ENCODE results near the gene SLC12A3.

The SLC12A3 gene

GRCh38 chr16:56824804-56825203 lies 40.2 kb upstream of the SLC12A3 start:
- DNase-seq (ENCODE audit: insufficient read length, low spot score) (no peak), FAIRE-seq (no peak)
- no peak for TF ChIP-seq CTCF (IDR thresholded peaks at IDR 0.05; ENCODE audit: insufficient read depth, missing control alignments)

DNA sequence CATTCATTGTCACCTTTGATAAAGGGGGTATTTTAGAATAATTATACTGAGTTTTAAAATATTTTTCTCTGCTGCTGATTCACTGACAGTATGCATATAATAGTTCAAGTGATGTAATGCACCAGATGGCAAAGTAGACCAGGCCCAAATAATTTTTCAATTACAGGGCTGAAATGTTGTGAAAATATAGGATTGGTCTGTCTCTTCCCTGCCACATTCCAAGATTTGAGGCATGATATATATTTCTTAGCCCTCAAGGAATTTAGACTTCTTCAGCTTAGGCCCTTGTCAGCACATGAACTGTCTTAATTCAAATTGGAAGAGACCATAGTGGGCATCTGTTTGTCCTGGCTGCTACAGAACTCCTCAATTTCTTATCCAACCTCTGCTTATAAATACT lies 39.2 kb upstream of the SLC12A3 start:
- FAIRE-seq (no peak), DNase-seq (ENCODE audit: insufficient read length, low spot score) (no peak)
- no peak for TF ChIP-seq CTCF (IDR thresholded peaks at IDR 0.05; ENCODE audit: insufficient read depth, missing control alignments)

DNA sequence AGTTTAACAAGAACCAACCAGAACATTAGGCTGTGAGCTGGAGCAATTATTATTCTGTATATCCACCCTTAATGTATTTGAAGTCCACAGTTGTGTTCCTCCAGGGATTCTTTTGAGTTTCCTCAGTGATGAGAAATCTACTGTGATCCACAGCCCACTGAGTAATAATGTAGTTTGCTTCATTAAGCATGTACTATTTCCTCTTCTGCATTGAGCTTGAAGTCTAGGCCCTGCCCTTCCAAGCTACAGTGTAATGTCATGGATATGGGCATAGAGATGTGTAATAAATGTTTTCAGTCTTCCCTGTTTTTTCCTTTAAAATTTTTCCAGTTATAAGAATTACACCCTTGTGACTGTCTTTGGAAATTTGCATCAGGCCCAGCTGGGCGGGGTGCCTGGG lies 36.4 kb upstream of the SLC12A3 start:
- no peak for TF ChIP-seq CTCF (IDR thresholded peaks at IDR 0.05; ENCODE audit: insufficient read depth, missing control alignments)
- no peak for DNase-seq (ENCODE audit: insufficient read length, low spot score)
- no peak for FAIRE-seq

GRCh38 chr16:56830669-56831068 lies 34.3 kb upstream of the SLC12A3 start:
- no peak for FAIRE-seq
- no peak for TF ChIP-seq CTCF (IDR thresholded peaks at IDR 0.05; ENCODE audit: insufficient read depth, missing control alignments)

DNA sequence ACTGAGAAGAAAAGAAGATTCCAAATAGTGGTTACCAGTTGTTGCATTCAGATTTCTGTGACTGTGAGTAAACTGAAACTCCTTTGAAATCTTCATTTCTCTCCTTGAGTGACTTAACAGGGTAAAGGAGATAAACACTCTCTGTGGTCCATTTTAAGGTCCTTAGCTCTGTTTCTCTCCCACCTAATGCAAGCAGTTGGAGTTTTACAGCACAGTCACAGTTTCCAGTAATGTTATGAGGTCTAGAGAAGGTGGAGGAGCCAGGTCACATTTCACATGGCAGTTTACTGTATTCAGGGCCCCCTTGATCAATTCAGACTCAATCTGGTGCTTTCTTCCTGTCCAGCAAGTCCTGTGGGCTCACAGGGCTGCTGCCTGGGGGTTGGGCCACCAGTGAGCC lies 32.2 kb upstream of the SLC12A3 start:
- no peak for FAIRE-seq

More at GRCh38 chr16:56830669-56831068, 34.3 kb upstream of the SLC12A3 start:
- DNase-seq (ENCODE audit: insufficient read length, low spot score), result no peak

DNA sequence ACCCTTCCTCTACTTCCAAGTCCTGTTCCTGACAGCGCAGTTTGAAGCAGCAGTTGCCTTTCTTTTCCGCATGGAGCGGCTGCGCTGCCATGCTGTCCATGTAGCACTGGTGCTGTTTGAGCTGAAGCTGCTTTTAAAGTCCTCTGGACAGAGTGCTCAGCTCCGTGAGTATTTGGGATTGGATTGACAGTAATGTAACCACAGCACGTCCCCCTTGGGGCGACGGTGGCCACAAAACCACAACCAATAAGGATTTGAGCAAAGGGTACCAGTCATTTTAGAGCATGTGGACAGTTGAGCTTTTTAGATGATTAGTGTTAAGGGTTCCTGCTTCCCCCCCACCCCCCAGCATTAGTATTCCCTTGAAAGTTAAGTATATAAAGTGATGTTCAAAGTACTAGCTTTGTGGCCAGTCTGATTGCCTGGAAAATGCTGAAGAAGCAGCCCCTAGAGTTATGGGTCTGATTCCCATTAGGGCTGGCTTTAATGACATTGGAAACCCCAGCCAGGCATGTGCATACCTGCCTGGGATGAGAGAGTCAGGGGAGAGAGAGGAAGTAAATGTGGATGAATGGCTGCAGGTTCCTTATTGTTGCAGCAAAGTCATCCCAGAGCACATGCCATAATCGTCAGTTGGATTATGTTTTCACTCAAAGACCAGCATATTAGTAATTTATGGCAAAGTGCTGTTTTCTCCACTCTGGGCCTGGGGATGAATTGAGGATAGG lies 31.6 kb upstream of the SLC12A3 start:
- TF ChIP-seq CTCF (IDR thresholded peaks at IDR 0.05; ENCODE audit: insufficient read depth, missing control alignments), result no peak
- DNase-seq (ENCODE audit: insufficient read length, low spot score) (no peak), FAIRE-seq (no peak)

More for the DNA sequence above, 32.2 kb upstream of the SLC12A3 start:
- DNase-seq (ENCODE audit: insufficient read length, low spot score), result no peak
- no peak for TF ChIP-seq CTCF (IDR thresholded peaks at IDR 0.05; ENCODE audit: insufficient read depth, missing control alignments)

GRCh38 chr16:56835320-56835719 lies 29.7 kb upstream of the SLC12A3 start:
- FAIRE-seq (no peak), DNase-seq (ENCODE audit: insufficient read length, low spot score) (no peak)
- TF ChIP-seq CTCF (IDR thresholded peaks at IDR 0.05; ENCODE audit: insufficient read depth, missing control alignments), result no peak

Data from D721Med (cell line).